Endodermal cell (in vitro differentiated cells): ENCODE measurements around the gene ASXL2. TPM values are rescaled to one million over a fixed set of nuclear protein-coding genes. Genes with fewer than 3 reads are reported as not detected.

Experiments
- DNase-seq: peaks from one replicate; pipeline ENCODE4 v3.0.0-alpha.2; 2017
- H3K27ac ChIP-seq: 2 replicates; pipeline ENCODE4 v1.5.1; 2013; ENCODE audit warnings: mild to moderate bottlenecking, low read depth, low read length, moderate library complexity
- H3K27me3 ChIP-seq: 2 replicates; pipeline ENCODE4 v1.6.1; 2013; ENCODE audit warnings: mild to moderate bottlenecking, low read length, moderate library complexity; ENCODE audit not compliant: insufficient read depth, control insufficient read depth, poor library complexity, severe bottlenecking
- H3K36me3 ChIP-seq: 2 replicates; pipeline ENCODE4 v1.7.0; 2013; ENCODE audit warnings: mild to moderate bottlenecking, low read length, moderate library complexity; ENCODE audit not compliant: control insufficient read depth, insufficient read depth
- H3K4me1 ChIP-seq: one replicate; pipeline ENCODE4 v1.7.0; 2013; ENCODE audit warnings: low read length; ENCODE audit not compliant: control insufficient read depth, insufficient read depth
- H3K4me3 ChIP-seq: 2 replicates; pipeline ENCODE4 v1.5.1; 2013; ENCODE audit warnings: mild to moderate bottlenecking, low read length, moderate library complexity
- H3K9ac ChIP-seq: 2 replicates; pipeline ENCODE4 v1.6.1; 2013; ENCODE audit warnings: mild to moderate bottlenecking, low read length, moderate library complexity; ENCODE audit not compliant: poor library complexity, severe bottlenecking; ENCODE audit errors: extremely low read depth
- H3K9me3 ChIP-seq: 2 replicates; pipeline ENCODE4 v1.6.1; 2013; ENCODE audit warnings: mild to moderate bottlenecking, low read length, moderate library complexity; ENCODE audit not compliant: control insufficient read depth
- H3K27ac Mint-ChIP-seq: 2 replicates; pipeline ENCODE4 v1.8.0; 2020; ENCODE audit warnings: mixed read lengths
- H3K27me3 Mint-ChIP-seq: 2 replicates; pipeline ENCODE4 v1.8.0; 2021; ENCODE audit warnings: mild to moderate bottlenecking, mixed read lengths; ENCODE audit not compliant: insufficient read depth
- H3K36me3 Mint-ChIP-seq: 2 replicates; pipeline ENCODE4 v1.8.0; 2020; ENCODE audit warnings: low read depth, mixed read lengths
- H3K4me1 Mint-ChIP-seq: 2 replicates; pipeline ENCODE4 v1.8.0; 2020; ENCODE audit warnings: mixed read lengths
- H3K4me3 Mint-ChIP-seq: 2 replicates; pipeline ENCODE4 v1.8.0; 2020; ENCODE audit warnings: mild to moderate bottlenecking, moderate library complexity, mixed read lengths
- H3K9me3 Mint-ChIP-seq: 2 replicates; pipeline ENCODE4 v1.8.0; 2020; ENCODE audit warnings: mild to moderate bottlenecking, mixed read lengths
- WGBS, 2 experiments: methylation state at CpG; one replicate each; pipeline versions ENCODE4 v1.1.5 to v1.1.7; 2013; ENCODE audit warnings: missing lambda C conversion rate in 2 of 2, mixed read lengths in 1 of 2; ENCODE audit not compliant: insufficient coverage in 1 of 2, insufficient read length in 1 of 2; 5-methylcytosine and 5-hydroxymethylcytosine counted together
- total RNA-seq, 2 donors: library from RNA; stranded (reverse); fragmentation: NEBNext Ultra II Directional in 1 of 2; extraction: Animal tissue kit (Norgen Biotek cat#: 25700) in 1 of 2; gene quantifications; 2 replicates in 1 of 2; 3 replicates in 1 of 2; pipeline ENCODE4 v1.2.1, GENCODE V29; 2021
- TF ChIP-seq, protein P1 (sequence below): fragments of 200-600 bp; sonication (generic); conservative IDR thresholded peaks from 2 replicates; pipeline ENCODE4 v1.5.0; 2021; ENCODE audit warnings: antibody characterized with exemption, mild to moderate bottlenecking

ASXL2 gene
- total RNA-seq, 2 donors from 2014 or later: 33.2 to 41.7 TPM

DNA sequence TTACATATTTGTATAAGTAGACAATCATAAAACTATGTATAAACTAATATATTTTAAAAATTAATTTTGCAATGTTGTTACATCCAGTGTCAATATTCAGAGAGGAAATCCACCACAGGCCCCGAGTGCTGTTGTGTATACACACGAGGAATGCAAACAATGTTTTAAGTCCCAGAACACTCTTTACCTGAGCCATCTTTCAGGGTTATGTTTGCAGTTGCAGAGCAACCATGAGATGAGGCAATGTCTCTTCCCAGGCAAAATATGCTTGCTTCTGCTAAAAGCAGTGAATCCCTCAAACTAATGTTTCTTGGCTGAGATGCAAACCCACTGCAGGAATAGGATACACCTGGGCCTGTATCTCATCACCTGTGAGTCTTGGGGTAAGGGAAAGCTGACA, 91.3 kb downstream of the ASXL2 start:
- Mint-ChIP-seq H3K9me3 (no peaks in the 10 kb centered on the region), H3K27ac (no peak overlapping the region), H3K4me3 (no peak overlapping the region), H3K36me3 (peaks cover 31% of the 10 kb centered on the region), H3K4me1 (no peaks in the 10 kb centered on the region), H3K27me3 (no peaks in the 10 kb centered on the region)
- Histone ChIP-seq H3K27me3 (no peaks in the 10 kb centered on the region), H3K4me1 (no peaks in the 10 kb centered on the region), H3K9me3 (no peaks in the 10 kb centered on the region), H3K36me3 (peaks cover 32% of the 10 kb centered on the region), H3K9ac (no peak overlapping the region), H3K27ac (no peak overlapping the region), H3K4me3 (no peak overlapping the region)
- WGBS, 2 experiments: 96 to 100% methylated on average over 2 of the region's 2 CpGs
- DNase-seq: no peak
- TF ChIP-seq, protein P1, sequence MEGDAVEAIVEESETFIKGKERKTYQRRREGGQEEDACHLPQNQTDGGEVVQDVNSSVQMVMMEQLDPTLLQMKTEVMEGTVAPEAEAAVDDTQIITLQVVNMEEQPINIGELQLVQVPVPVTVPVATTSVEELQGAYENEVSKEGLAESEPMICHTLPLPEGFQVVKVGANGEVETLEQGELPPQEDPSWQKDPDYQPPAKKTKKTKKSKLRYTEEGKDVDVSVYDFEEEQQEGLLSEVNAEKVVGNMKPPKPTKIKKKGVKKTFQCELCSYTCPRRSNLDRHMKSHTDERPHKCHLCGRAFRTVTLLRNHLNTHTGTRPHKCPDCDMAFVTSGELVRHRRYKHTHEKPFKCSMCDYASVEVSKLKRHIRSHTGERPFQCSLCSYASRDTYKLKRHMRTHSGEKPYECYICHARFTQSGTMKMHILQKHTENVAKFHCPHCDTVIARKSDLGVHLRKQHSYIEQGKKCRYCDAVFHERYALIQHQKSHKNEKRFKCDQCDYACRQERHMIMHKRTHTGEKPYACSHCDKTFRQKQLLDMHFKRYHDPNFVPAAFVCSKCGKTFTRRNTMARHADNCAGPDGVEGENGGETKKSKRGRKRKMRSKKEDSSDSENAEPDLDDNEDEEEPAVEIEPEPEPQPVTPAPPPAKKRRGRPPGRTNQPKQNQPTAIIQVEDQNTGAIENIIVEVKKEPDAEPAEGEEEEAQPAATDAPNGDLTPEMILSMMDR: no peak

DNA sequence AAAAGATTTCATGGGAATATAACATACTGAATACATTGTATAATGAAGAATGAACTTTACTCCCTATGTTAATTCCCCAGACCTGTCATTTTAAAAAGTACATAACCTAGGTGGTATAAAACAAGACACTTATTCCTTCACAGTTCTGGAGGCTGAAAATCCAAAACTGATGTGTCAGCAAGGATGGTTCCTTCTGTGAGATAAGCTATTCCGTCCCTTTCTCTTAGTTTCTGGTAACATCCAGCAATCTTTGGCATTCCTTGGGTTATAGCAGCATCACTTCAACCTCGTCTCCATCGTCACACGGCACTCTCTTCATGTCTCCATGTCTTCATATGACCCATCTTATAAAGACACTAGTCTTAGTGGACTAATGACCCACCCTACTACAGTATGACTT, 93.9 kb downstream of the ASXL2 start:
- Mint-ChIP-seq H3K4me1 (no peaks in the 10 kb centered on the region), H3K27ac (no peak overlapping the region), H3K4me3 (no peak overlapping the region), H3K27me3 (no peaks in the 10 kb centered on the region), H3K9me3 (no peaks in the 10 kb centered on the region), H3K36me3 (peaks cover 26% of the 10 kb centered on the region)
- no peak overlapping the region for H3K27ac ChIP-seq
- no peaks in the 10 kb centered on the region for H3K4me1 ChIP-seq
- no peaks in the 10 kb centered on the region for H3K27me3 ChIP-seq
- 96 to 100% methylated on average over 4 of the region's 4 CpGs for WGBS, 2 experiments
- no peak overlapping the region for H3K9ac ChIP-seq
- peaks cover 33% of the 10 kb centered on the region for H3K36me3 ChIP-seq
- DNase-seq: no peak
- TF ChIP-seq, protein P1: no peak
- no peaks in the 10 kb centered on the region for H3K9me3 ChIP-seq
- no peak overlapping the region for H3K4me3 ChIP-seq

DNA sequence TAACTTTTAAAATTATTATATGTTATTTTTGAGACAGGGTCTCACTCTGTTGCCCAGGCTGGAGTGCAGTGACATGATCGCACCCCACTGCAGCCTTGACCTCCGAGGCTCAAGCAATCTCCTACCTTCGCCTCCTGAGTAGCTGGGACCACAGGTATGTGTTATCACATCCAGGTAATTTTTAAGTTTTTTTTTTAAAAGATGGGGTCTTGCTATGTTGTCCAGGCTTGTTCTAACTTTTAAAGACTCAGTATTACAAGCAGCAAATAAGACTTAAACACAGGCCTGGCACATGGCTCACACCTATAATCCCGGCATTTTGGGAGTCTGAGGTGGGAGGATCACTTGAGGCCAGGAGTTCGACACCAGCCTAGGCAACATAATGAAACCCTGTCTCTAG, 101.2 kb downstream of the ASXL2 start:
- Mint-ChIP-seq H3K4me1 (no peaks in the 10 kb centered on the region), H3K4me3 (no peak overlapping the region), H3K27me3 (no peaks in the 10 kb centered on the region), H3K36me3 (peaks cover 28% of the 10 kb centered on the region), H3K27ac (no peak overlapping the region), H3K9me3 (peaks cover 4% of the 10 kb centered on the region)
- TF ChIP-seq, protein P1: no peak
- H3K4me3 ChIP-seq: no peak overlapping the region
- WGBS, 2 experiments: 91 to 100% methylated on average over 5 of the region's 5 CpGs
- no peak overlapping the region for H3K27ac ChIP-seq
- no peak for DNase-seq
- H3K27me3 ChIP-seq: no peaks in the 10 kb centered on the region
- H3K36me3 ChIP-seq: peaks cover 24% of the 10 kb centered on the region
- no peaks in the 10 kb centered on the region for H3K4me1 ChIP-seq
- H3K9ac ChIP-seq: no peak overlapping the region
- no peaks in the 10 kb centered on the region for H3K9me3 ChIP-seq
